ENCODE measurements around the gene TUBB2A. TPM values are rescaled to one million over a fixed set of nuclear protein-coding genes. Genes with fewer than 3 reads are reported as not detected.

Gene TUBB2A
- total RNA-seq (49.8 TPM), polyA plus RNA-seq (ENCODE audit: insufficient read depth, low read depth, low replicate concordance) (80.9 TPM)
- long read RNA-seq, donor 1, transcript TUBB2A-201 (4 exons, 1,595 nt) = major isoform, 12 of 12 reads
- long read RNA-seq, donor 1, partial matches to known transcripts = 0 of 12 reads
- long read RNA-seq, donor 1, other reads (novel, unspliced or antisense) = 0 of 12 reads
- long read RNA-seq, donor 2, transcript TUBB2A-201 (4 exons, 1,595 nt) = major isoform, 25 of 32 reads
- long read RNA-seq, donor 2, partial matches to known transcripts = 7 of 32 reads
- long read RNA-seq, donor 2, other reads (novel, unspliced or antisense) = 0 of 32 reads
- long read RNA-seq, donor 3, transcript TUBB2A-201 (4 exons, 1,595 nt) = major isoform, 22 of 22 reads
- long read RNA-seq, donor 3, partial matches to known transcripts = 0 of 22 reads
- long read RNA-seq, donor 3, other reads (novel, unspliced or antisense) = 0 of 22 reads
- long read RNA-seq, donor 4, transcript TUBB2A-201 (4 exons, 1,595 nt) = major isoform, 11 of 11 reads
- long read RNA-seq, donor 4, partial matches to known transcripts = 0 of 11 reads
- long read RNA-seq, donor 4, other reads (novel, unspliced or antisense) = 0 of 11 reads
- long read RNA-seq, donor 5, partial matches to known transcripts = 0 of 1 reads
- long read RNA-seq, donor 5, other reads (novel, unspliced or antisense) = 0 of 1 reads
- long read RNA-seq, donor 6, transcript TUBB2A-201 (4 exons, 1,595 nt) = major isoform, 7 of 7 reads
- long read RNA-seq, donor 6, partial matches to known transcripts = 0 of 7 reads
- long read RNA-seq, donor 6, other reads (novel, unspliced or antisense) = 0 of 7 reads
- long read RNA-seq, donor 7, transcript TUBB2A-201 (4 exons, 1,595 nt) = major isoform, 19 of 62 reads
- long read RNA-seq, donor 7, partial matches to known transcripts = 1 of 62 reads
- long read RNA-seq, donor 7, other reads (novel, unspliced or antisense) = 42 of 62 reads
- long read RNA-seq, donor 8, transcript TUBB2A-201 (4 exons, 1,595 nt) = major isoform, 22 of 22 reads
- long read RNA-seq, donor 8, partial matches to known transcripts = 0 of 22 reads
- long read RNA-seq, donor 8, other reads (novel, unspliced or antisense) = 0 of 22 reads
- long read RNA-seq, donor 9, transcript TUBB2A-201 (4 exons, 1,595 nt) = major isoform, 10 of 10 reads
- long read RNA-seq, donor 9, partial matches to known transcripts = 0 of 10 reads
- long read RNA-seq, donor 9, other reads (novel, unspliced or antisense) = 0 of 10 reads
- long read RNA-seq, donor 10, transcript TUBB2A-201 (4 exons, 1,595 nt) = major isoform, 16 of 16 reads
- long read RNA-seq, donor 10, partial matches to known transcripts = 0 of 16 reads
- long read RNA-seq, donor 10, other reads (novel, unspliced or antisense) = 0 of 16 reads

- TF ChIP-seq, protein P1, sequence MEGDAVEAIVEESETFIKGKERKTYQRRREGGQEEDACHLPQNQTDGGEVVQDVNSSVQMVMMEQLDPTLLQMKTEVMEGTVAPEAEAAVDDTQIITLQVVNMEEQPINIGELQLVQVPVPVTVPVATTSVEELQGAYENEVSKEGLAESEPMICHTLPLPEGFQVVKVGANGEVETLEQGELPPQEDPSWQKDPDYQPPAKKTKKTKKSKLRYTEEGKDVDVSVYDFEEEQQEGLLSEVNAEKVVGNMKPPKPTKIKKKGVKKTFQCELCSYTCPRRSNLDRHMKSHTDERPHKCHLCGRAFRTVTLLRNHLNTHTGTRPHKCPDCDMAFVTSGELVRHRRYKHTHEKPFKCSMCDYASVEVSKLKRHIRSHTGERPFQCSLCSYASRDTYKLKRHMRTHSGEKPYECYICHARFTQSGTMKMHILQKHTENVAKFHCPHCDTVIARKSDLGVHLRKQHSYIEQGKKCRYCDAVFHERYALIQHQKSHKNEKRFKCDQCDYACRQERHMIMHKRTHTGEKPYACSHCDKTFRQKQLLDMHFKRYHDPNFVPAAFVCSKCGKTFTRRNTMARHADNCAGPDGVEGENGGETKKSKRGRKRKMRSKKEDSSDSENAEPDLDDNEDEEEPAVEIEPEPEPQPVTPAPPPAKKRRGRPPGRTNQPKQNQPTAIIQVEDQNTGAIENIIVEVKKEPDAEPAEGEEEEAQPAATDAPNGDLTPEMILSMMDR (IDR thresholded peaks at IDR 0.05; ENCODE audit: borderline replicate concordance, extremely low read depth, insufficient read depth) = peak; percentile 43
- H3K36me3 ChIP-seq (ENCODE audit: control insufficient read depth in 2 of 3, insufficient read depth in 3 of 3, low read length in 3 of 3) = peaks cover 0 to 5% (median 0%) of the 10 kb centered on the region in 3 donors
- no peak for FAIRE-seq
- H3K9ac ChIP-seq (ENCODE audit: low read length in 3 of 3) = peak within 1 kb of the TSS; percentile 43 to 85 (median 80)
- intact Hi-C loops (cut with DNase I) = no loop called here
- DNase-seq = peak; percentile 79 to 94 (median 89)
- peak within 1 kb of the TSS; percentile 80 to 85 for H3K27ac ChIP-seq (ENCODE audit: low read depth in 2 of 2, low read length in 2 of 2)
- peak within 1 kb of the TSS; percentile 69 to 95 (median 84) for H3K4me3 ChIP-seq (ENCODE audit: low read length in 3 of 3)
- peaks cover 0 to 2% (median 0%) of the 10 kb centered on the region in 3 donors for H3K4me1 ChIP-seq (ENCODE audit: control insufficient read depth in 2 of 3, insufficient read depth in 2 of 3, low read depth in 1 of 3, low read length in 3 of 3)
- H3K9me3 ChIP-seq (ENCODE audit: control insufficient read depth in 2 of 3, insufficient read depth in 1 of 3, low read length in 3 of 3) = no peaks in the 10 kb centered on the region
- peaks cover 2% of the 10 kb centered on the region for H3K27me3 ChIP-seq (ENCODE audit: control insufficient read depth, insufficient read depth, low read length)
These were observed at the start of gene TUBB2A for GRCh38 chr6:3157131-3157933. Gene TUBB2A, minus strand, starts transcription at chr6:3157544. Its CDS starts 81 bp downstream, at chr6:3157463.

GRCh38 chr6:3206339-3207015, 49.1 kb upstream of the TUBB2A start:
- FAIRE-seq (no peak), DNase-seq (peak in 1 of 5 donors; percentile 6)
- Histone ChIP-seq H3K9me3 (ENCODE audit: control insufficient read depth in 2 of 3, insufficient read depth in 1 of 3, low read length in 3 of 3) (no peaks in the 10 kb centered on the region), H3K4me3 (ENCODE audit: low read length in 3 of 3) (no peak overlapping the region), H3K27me3 (ENCODE audit: control insufficient read depth, insufficient read depth, low read length) (no peaks in the 10 kb centered on the region), H3K4me1 (ENCODE audit: control insufficient read depth in 2 of 3, insufficient read depth in 2 of 3, low read depth in 1 of 3, low read length in 3 of 3) (no peaks in the 10 kb centered on the region), H3K36me3 (ENCODE audit: control insufficient read depth in 2 of 3, insufficient read depth in 3 of 3, low read length in 3 of 3) (no peaks in the 10 kb centered on the region), H3K27ac (ENCODE audit: low read depth in 2 of 2, low read length in 2 of 2) (no peak overlapping the region), H3K9ac (ENCODE audit: low read length in 3 of 3) (no peak overlapping the region)
- TF ChIP-seq, protein P1 (IDR thresholded peaks at IDR 0.05; ENCODE audit: borderline replicate concordance, extremely low read depth, insufficient read depth) = no peak
- intact Hi-C loops (cut with DNase I) = no loop called here

All from kidney (tissue), 22 donors.